ENCODE measurements around the gene NOP53.
"Not testable (repeated sequence)": the region's sequence is repeated elsewhere in the genome, so short reads cannot be mapped to it uniquely, and the experiment has no call there.

The NOP53 gene

DNA sequence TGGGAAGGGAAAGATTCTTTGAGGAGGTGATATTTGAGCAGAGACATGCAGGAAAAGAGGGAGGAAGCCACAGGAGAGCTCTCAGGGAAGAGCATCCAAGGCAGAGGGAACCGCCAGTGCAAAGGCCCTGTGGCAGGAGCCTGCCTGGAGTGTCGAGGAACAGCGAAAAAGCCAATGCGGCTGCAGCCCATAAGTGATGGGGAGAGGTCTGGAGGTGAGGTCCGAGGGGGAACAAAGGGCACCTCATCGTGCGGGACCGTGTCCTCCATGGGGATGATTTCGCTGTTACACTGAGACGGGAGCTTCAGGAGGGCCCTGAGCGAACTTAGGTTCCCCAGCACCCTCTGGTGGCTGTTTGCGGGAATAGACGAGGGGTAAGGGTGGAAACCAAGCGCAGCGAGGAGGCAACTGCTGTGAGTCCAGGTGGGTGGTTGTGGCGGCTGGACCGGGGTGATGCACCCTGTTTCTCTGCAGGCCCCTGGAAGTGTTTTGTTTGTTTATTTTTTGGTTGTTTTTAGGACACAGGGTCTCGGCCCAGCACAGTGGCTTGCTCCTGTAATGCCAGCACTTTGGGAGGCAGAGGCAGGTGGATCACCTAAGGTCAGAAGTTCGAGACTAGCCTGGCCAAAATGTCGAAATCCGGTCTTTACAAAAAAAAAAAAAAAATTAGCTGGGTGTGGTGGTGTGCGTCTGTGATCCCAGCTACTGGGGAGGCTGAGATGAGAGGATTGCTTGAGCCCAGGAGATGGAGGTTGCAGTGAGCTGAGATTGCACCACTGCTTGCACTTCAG lies 38.0 kb upstream of the NOP53 start:
- TF ChIP-seq, protein P1, sequence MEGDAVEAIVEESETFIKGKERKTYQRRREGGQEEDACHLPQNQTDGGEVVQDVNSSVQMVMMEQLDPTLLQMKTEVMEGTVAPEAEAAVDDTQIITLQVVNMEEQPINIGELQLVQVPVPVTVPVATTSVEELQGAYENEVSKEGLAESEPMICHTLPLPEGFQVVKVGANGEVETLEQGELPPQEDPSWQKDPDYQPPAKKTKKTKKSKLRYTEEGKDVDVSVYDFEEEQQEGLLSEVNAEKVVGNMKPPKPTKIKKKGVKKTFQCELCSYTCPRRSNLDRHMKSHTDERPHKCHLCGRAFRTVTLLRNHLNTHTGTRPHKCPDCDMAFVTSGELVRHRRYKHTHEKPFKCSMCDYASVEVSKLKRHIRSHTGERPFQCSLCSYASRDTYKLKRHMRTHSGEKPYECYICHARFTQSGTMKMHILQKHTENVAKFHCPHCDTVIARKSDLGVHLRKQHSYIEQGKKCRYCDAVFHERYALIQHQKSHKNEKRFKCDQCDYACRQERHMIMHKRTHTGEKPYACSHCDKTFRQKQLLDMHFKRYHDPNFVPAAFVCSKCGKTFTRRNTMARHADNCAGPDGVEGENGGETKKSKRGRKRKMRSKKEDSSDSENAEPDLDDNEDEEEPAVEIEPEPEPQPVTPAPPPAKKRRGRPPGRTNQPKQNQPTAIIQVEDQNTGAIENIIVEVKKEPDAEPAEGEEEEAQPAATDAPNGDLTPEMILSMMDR (IDR thresholded peaks at IDR 0.05; ENCODE audit: low read depth, low read length, missing control alignments) = peak; percentile 93
- peak; percentile 64 for DNase-seq (ENCODE audit: extremely low read depth, low read depth)
- H3K4me3 ChIP-seq (replicated peaks; ENCODE audit: low read depth, low read length) = no peak overlapping the region

DNA sequence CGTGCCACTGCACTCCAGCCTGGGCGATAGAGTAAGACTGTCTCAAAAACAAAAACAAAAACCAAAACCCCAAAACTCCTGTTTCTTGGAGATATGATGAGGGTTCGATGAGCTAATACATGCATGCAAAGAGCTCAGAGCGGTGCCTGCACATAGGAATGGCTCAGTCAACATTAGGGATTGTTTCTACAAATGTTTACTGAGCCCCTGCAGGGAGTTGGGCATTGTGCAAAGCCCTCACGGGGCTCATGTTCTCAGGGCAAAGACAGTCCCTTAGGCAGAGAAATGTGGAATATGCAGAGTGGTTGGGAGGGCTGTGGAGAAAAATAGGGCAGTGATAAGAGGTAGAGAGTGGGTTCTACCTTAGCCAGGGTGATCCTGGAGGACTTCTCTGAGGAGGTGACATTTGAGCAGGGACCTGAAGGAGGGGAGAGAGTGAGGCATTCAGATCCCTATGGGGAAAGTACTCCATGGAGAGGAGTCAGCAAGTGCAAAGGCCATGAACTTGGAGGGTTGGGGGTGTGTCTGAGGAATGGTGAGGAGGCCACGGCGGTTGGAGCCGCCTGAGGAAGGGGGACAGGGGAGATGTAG lies 33.6 kb upstream of the NOP53 start:
- H3K4me3 ChIP-seq (replicated peaks; ENCODE audit: low read depth, low read length) = no peak overlapping the region
- no peak for DNase-seq (ENCODE audit: extremely low read depth, low read depth)
- TF ChIP-seq, protein P1 (IDR thresholded peaks at IDR 0.05; ENCODE audit: low read depth, low read length, missing control alignments) = no peak

DNA sequence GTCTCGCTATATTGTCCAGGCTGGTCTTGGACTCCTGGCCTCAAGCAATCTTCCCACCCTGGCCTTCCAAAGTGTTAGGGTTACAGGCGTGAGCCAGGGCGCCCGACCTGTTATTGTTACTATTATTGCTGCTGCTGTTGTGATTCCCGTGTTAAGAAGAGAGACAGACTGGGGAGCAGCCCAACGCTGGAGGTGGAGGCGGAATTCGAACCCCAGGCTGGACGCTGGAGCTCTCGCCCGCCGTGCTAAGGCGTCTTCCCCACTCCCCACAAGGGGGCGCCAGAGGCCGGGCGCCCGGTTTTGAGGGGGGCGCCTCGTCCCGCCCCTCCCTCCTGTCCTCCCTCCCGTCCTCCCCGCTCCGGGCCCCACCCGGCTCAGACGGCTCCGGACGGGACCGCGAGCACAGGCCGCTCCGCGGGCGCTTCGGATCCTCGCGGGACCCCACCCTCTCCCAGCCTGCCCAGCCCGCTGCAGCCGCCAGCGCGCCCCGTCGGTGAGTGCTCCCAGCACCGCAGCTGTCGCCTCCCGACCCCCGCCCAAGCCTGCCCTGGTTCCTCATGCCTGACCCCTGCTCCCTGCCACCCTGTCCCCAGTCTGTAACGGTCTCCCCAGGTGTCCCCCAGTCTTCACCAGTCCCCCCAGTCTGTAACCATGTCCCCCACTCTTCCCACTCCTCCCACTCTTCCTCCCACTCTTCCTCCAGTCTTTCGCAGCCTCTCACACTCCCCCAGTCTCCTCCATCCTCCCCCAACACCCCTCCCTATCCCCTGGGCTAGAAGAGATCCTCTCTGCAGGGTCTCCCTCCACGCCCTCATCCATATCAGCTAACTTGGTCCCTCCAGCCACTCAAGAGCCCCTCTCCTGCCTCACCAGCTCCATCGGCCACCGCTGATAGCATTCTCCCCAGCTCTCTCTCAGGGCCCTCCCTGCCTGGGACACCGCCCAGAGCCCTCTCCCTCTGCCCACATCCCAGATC lies 32.0 kb upstream of the NOP53 start, which contains the start of gene EHD2:
Gene EHD2 (plus strand): TSS at position 377 of the 976 bp plus-strand sequence. CDS start 3,191 bp downstream, outside the sequence.
- no peak for DNase-seq (ENCODE audit: extremely low read depth, low read depth)
- TF ChIP-seq, protein P1 (IDR thresholded peaks at IDR 0.05; ENCODE audit: low read depth, low read length, missing control alignments) = peak; percentile 89

DNA sequence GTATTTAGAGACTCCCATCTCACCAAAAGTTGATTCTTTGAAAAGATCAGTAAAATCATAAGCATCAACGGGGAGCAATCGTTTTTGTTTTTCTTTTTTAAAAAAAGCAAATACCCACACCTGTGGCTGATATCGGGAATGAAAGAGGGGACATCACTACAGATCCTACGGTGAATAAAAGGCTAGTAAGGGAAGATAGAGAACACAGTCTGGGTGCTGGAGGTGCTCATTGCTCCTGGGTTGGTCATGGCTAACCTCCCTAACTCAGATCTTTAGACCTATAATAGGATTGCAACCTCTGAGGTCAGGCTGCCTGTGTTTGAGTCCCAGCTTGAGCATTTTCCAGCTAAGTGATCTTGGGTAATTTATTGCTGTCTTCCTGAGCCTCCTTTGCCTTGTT lies 31.0 kb upstream of the NOP53 start:
- no peak for DNase-seq (ENCODE audit: extremely low read depth, low read depth)
- peak overlapping the region; percentile 85 for H3K4me3 ChIP-seq (replicated peaks; ENCODE audit: low read depth, low read length)
- TF ChIP-seq, protein P1 (IDR thresholded peaks at IDR 0.05; ENCODE audit: low read depth, low read length, missing control alignments) = no peak

More for the DNA sequence above, 32.0 kb upstream of the NOP53 start, which contains the start of gene EHD2:
- peak within 1 kb of the TSS; percentile 85 for H3K4me3 ChIP-seq (replicated peaks; ENCODE audit: low read depth, low read length)

DNA sequence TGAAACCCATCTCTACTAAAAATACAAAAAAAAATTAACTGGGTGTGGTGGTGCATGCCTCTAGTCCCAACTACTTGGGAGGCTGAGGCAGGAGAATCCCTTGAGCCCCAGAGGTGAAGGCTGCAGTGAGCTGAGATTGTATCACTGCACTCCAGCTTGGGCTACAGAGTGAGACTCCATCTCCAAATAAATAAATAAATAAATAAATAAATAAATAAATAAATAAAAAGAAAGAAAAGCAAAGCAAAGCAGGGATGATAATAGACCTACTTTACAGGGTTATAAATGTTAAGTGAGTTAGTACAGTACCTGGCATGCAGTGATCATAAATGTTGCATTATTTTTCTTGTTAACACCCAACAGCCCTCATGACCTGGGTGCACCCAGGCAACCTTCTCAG lies 30.5 kb upstream of the NOP53 start:
- DNase-seq (ENCODE audit: extremely low read depth, low read depth) = not testable (repeated sequence)
- H3K4me3 ChIP-seq (replicated peaks; ENCODE audit: low read depth, low read length) = peak overlapping the region; percentile 85

DNA sequence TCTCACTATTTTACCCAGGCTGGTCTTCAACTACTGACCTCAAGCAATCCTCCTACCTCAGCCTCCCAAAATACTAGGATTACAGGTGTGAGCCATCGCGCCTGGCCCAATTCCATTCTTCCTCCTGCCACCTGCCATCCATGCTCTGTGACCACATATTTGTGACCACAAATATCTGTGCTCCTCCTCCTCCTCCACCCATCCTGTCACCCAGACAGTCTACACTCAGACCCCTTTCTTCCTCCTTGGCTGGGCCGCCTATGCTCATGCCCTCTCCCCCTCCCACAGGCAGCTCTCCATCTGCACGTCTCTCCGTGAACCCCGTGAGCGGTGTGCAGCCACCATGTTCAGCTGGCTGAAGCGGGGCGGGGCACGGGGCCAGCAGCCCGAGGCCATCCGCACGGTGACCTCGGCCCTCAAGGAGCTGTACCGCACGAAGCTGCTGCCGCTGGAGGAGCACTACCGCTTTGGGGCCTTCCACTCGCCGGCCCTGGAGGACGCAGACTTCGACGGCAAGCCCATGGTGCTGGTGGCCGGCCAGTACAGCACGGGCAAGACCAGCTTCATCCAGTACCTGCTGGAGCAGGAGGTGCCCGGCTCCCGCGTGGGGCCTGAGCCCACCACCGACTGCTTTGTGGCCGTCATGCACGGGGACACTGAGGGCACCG lies 28.9 kb upstream of the NOP53 start:
- H3K4me3 ChIP-seq (replicated peaks; ENCODE audit: low read depth, low read length) = no peak overlapping the region
- TF ChIP-seq, protein P1 (IDR thresholded peaks at IDR 0.05; ENCODE audit: low read depth, low read length, missing control alignments) = no peak
- no peak for DNase-seq (ENCODE audit: extremely low read depth, low read depth)

DNA sequence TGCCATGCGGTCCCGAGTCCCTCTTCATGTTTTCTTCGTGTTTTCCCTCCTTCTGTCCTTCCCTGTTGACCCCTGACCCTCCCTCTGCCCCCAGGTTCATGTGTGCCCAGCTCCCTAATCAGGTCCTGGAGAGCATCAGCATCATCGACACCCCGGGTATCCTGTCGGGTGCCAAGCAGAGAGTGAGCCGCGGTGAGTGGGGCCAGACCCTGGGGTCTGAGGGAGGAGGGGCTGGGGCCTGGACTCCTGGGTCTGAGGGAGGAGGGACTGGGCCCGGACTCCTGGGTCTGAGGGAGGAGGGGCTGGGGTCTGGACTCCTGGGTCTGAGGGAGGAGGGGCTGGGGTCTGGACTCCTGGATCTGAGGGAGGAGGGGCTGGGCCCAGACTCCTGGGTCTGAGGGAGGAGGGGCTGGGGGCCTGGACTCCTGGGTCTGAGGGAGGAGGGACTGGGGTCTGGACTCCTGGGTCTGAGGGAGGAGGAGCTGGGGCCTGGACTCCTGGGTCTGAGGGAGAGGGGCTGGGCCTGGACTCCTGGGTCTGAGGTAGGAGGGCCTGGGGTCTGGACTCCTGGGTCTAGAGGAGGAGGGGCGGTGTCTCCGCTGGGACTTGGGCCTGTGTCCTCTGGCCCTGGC lies 26.8 kb upstream of the NOP53 start:
- DNase-seq (ENCODE audit: extremely low read depth, low read depth) = not testable (repeated sequence)
- H3K4me3 ChIP-seq (replicated peaks; ENCODE audit: low read depth, low read length) = peak overlapping the region; percentile 23
